Activated CD4-positive, alpha-beta T cell treated with anti-CD3 and anti-CD28 coated beads, Interleukin-2, amount 50 U/mL, for 4 hours (primary cell): ENCODE measurements around the gene TRRAP.
A peak's percentile ranks its signal among the peaks of the same experiment; 100 is the strongest.
"Not testable (repeated sequence)": the region's sequence is repeated elsewhere in the genome, so short reads cannot be mapped to it uniquely, and the experiment has no call there.

Experiments
- DNase-seq, 2 experiments: peaks; one replicate each; pipeline ENCODE4 v3.0.0-alpha.2; 2020

TRRAP gene

DNA sequence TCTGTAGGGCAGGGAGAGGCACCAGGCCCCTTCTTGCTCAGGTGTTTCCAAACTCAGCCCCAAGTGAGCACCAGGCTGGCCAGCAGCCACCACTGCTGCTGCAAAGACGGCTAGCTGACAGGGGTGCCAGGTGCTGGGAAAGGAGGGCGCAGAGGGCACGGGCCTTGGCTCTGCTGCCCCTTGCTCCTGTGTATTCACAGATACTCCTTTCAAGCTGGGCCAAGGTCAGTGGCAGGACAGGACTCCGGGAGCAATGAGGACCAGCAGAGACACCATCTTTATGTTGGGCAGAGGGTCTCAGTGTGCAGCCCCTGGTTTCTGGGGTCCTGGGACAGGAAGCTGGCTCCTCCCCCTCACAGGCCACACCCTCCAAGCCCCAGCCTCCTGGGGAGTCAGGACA is 155.4 kb downstream of the TRRAP start:
- DNase-seq = no peak

- no peak for DNase-seq
Observed at GRCh38 chr7:99034932-99035722, 156.8 kb downstream of the TRRAP start.

DNA sequence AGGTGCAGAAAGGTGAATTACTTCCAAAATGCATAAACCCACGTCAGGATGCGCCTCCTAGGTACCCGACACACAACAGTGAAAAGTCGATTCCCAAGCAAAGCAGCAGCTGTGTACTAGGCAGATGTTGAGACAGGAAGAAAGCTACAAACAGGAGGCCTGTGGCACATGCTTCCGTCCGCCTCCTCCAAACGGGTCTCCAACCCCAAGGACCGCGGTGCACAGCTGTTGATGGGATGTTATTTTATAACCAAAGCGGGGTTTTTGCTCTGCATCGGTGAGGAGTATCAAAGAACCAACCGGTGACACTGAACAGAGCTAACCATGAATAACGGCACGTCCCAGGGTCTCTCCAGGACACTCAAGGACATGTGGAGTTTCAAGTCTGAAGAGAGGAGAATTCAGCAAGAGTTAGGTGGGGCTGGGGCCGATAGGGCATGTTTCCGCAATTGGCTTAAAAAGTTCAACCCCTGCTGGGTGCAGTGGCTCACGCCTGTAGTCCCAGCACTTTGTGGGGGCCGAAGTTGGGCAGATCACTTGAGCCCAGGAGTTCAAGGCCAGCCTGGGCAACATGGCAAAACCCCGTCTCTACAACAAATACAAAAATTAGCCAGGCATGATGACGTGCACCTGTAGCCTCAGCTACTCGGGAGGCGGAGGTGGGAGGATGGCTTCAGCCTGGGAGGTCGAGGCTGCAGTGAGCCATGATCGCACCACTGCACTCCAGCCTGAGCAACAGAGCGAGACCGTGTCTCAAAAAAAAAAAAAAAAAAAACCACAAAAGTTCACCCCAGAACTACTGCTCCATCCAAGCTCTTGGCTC is 157.6 kb downstream of the TRRAP start:
- no peak for DNase-seq

- no peak for DNase-seq
Observed at GRCh38 chr7:99036546-99037111, 158.3 kb downstream of the TRRAP start.

DNA sequence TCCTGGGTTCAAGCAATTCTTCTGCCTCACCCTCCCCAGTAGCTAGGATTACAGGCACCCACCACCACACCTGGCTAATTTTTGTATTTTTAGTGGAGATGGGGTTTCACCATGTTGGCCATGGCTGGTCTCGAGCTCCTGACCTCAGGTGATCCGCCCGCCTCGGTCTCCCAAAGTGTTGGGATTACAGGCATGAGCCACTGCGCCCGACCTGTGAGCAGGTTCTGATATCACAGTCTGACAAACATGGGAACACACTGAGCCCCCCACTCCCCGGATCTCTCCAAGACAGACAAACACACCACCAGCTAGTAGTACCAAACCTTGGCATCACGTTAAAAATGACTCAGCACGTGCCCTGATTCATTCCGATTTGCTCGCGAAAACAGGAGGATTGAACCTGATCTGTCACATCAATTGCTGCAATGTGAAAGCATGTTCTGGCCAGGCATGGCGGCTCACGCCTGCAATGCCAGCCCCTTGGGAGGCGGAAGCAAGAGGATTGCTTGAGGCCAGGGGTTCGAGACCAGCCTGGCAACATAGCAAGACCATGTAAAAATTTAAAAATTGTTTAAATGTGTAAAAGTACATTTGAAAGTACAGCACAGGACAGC is 159.1 kb downstream of the TRRAP start:
- no peak for DNase-seq

- no peak for DNase-seq
Observed at GRCh38 chr7:99038086-99038855, 159.9 kb downstream of the TRRAP start.

DNA sequence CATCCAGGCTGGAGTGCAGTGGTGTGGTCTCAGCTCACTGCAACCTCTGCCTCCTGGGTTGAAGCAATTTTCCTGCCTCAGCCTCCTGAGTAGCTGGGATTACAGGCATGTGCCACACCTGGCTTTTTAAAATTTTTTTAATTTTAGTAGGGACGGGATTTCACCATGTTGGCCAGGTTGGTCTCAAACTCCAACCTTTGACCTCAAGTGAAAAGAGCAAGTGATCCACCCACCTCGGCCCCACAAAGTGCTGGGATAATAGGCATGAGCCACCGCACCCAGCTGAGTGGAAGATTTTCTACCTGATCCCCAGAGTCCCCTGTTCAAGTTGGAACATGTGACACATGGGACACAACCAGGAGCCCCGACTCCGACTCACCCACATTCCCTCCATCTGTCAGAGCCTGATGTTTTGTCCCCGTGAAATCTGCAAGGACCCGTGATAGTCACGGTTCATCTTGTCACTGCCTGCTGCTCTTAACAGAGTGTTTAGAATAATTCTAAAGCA is 161.1 kb downstream of the TRRAP start:
- no peak for DNase-seq

GRCh38 chr7:99040104-99040958 is 162.0 kb downstream of the TRRAP start:
- DNase-seq = peak; percentile 43 to 45

DNA sequence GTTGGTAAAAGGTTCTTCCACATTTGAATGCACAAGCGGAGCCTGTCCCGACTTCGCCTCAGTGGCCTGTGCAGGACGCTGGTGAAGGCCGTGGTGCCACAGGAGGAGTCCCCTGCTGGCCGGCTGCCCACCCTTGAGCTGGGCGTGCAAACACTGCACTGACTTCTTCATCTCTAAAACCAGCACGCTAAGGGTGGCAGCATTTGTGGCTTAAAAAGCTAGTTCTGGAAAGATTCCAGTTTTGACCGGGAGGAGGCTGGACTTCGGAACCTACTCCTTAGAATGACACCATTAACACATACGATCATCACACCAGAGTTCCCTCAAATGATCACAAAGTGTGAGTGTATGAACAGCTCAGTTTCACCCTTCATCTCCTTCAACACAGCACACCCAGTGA is 163.2 kb downstream of the TRRAP start:
- DNase-seq = no peak

DNA sequence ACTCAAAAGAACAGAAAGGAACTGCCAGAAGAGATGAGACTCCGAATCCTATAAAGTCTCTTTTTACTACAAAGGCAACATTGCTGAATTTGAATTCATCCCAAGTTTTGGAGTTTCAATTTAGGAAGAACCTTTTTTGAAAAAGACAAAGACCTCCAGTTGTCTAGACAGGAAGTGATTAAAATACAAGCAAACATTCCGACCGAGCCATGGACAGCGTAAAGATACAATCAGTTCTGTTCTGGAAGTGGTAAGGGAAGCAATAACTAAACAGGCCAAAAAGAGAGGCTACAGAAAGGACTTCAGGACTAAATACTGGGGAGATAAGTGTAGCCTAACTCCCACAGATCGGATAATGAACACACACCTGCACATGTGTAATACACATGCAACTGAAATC is 164.6 kb downstream of the TRRAP start:
- DNase-seq = no peak

- not testable (repeated sequence) for DNase-seq
Observed at GRCh38 chr7:99044858-99045257, 166.5 kb downstream of the TRRAP start.

DNA sequence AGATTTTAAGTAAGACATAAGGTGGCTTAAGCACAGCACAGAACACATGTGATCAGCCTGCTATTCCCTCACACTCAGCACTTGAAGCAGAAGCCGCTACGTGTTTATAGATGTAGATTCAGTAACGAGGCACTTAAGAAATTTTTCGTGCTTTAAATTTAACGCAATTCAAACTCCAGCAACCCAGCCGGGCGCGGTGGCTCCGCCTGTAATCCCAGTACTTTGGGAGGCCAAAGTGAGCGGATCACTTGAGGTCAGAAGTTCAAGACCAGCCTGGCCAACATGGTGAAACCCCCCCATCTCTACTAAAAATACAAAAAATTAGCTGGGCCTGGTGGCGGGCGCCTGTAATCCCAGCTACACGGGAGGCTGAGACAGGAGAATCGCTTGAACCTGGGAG is 167.9 kb downstream of the TRRAP start:
- DNase-seq = not testable (repeated sequence)

- no peak for DNase-seq
Observed at GRCh38 chr7:99046722-99047121, 168.4 kb downstream of the TRRAP start.

DNA sequence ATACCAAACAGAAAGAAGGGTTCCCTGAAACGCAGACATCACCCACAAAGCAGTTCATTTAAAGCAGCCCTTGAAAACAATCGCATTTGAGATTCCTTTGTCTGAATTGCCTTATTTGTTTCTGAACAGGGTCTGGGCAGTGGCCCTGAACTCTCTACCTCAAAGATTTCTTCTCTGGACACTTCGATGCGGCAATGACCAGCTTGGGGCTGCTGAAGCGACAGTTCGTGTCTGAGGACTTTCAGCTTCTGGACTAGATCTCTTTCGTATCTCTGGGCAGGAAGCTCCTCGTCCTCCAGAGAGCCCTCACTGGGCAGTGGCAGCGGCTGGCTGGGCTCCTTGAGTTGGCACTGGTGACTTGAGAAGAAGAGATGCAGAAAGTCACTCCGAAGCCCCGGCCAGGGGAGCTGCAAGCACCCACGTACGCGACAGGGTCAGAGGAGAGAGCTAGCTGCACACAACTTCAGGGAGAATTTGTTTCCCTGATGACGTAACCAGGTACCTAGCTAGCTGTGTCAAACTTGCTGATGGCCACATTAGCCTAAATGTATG is 169.3 kb downstream of the TRRAP start:
- DNase-seq = no peak

- no peak for DNase-seq
Observed at GRCh38 chr7:99050971-99051370, 172.6 kb downstream of the TRRAP start.

GRCh38 chr7:99054781-99055180 is 176.4 kb downstream of the TRRAP start:
- no peak for DNase-seq

DNA sequence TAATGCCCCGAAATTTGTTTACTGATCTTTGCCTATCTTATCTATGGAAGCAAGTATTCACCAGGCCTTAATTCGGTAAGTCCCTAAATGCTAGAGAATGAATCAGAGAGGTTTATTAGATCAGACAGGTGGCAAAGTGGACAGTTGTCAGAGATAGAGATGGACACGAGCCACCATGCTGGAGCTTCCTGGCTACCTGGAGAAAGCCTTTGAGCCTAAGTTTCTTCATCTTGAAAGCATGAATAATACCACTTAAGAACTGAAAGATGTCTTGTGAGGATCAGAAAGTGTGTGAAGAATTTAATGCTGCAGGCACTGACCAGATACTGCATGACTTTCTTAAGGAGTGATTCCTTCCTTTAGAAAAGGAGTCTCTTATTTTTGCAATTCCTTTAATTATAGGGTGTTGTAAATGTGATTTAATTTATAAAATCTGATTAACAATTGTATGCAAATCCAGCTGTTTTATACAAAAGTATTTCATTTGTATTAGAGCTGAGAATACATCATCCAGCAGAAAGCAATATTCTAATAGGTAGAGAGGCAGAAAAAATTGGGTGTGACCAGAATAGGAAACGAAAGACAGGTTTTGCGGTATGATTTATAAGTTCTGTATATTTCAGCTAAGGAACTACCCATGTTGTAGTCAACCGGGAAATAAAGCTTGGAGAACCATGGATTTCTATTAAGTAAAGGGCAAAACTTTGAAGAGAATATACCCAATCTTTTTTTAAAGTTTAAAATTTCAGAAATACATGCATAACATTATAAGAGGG is 182.9 kb downstream of the TRRAP start:
- no peak for DNase-seq
